H9 (cell line): ENCODE measurements around the gene U2AF1L4. TPM values are rescaled to one million over a fixed set of nuclear protein-coding genes. Genes with fewer than 3 reads are reported as not detected.

Source experiments
- DNase-seq: peaks from one replicate; pipeline ENCODE4 v3.0.0-alpha.2; 2017
- H2AFZ ChIP-seq: one replicate; pipeline ENCODE4 v1.6.1; 2013; ENCODE audit warnings: mild to moderate bottlenecking, low read length, control low read depth, moderate library complexity
- H2AK5ac ChIP-seq: 2 replicates; pipeline ENCODE4 v1.6.1; 2013; ENCODE audit warnings: low read length, control low read depth, mixed read lengths; ENCODE audit not compliant: insufficient read length
- H2BK120ac ChIP-seq: one replicate; pipeline ENCODE4 v1.6.1; 2013; ENCODE audit warnings: low read depth, mild to moderate bottlenecking, low read length, control low read depth, inconsistent platforms; ENCODE audit not compliant: poor library complexity, severe bottlenecking
- H2BK12ac ChIP-seq: 2 replicates; pipeline ENCODE4 v1.6.1; 2013; ENCODE audit warnings: low read length, control low read depth, mixed read lengths, low read depth; ENCODE audit not compliant: insufficient read length
- H2BK15ac ChIP-seq: 2 replicates; pipeline ENCODE4 v1.6.1; 2013; ENCODE audit warnings: low read depth, low read length, control low read depth
- H2BK20ac ChIP-seq: one replicate; pipeline ENCODE4 v1.6.1; 2013; ENCODE audit warnings: low read depth, mild to moderate bottlenecking, low read length, control low read depth, inconsistent platforms; ENCODE audit not compliant: poor library complexity, severe bottlenecking
- H2BK5ac ChIP-seq: 2 replicates; pipeline ENCODE4 v1.6.1; 2013; ENCODE audit warnings: low read length, control low read depth, mixed read lengths; ENCODE audit not compliant: insufficient read length
- H3K14ac ChIP-seq: 2 replicates; pipeline ENCODE4 v1.6.1; 2013; ENCODE audit warnings: low read length, control low read depth; ENCODE audit not compliant: insufficient read depth
- H3K18ac ChIP-seq: 2 replicates; pipeline ENCODE4 v1.6.1; 2013; ENCODE audit warnings: low read depth, mild to moderate bottlenecking, mixed read lengths, low read length, control low read depth; ENCODE audit not compliant: insufficient read length
- H3K23ac ChIP-seq: 2 replicates; pipeline ENCODE4 v1.6.1; 2013; ENCODE audit warnings: low read length, control low read depth, mixed read lengths, low read depth; ENCODE audit not compliant: insufficient read length
- H3K23me2 ChIP-seq: 2 replicates; pipeline ENCODE4 v1.6.1; 2013; ENCODE audit warnings: low read depth, mild to moderate bottlenecking, mixed read lengths, low read length, control low read depth; ENCODE audit not compliant: insufficient read length, poor library complexity, severe bottlenecking
- H3K27ac ChIP-seq: 2 replicates; pipeline ENCODE4 v1.5.1; 2013; ENCODE audit warnings: low read length, control low read depth, mixed read lengths, low read depth; ENCODE audit not compliant: insufficient read length
- H3K27me3 ChIP-seq: 2 replicates; pipeline ENCODE4 v1.6.1; 2013; ENCODE audit warnings: low read length, control low read depth, inconsistent platforms; ENCODE audit not compliant: insufficient read depth
- H3K4ac ChIP-seq: 2 replicates; pipeline ENCODE4 v1.6.1; 2013; ENCODE audit warnings: low read depth, mild to moderate bottlenecking, control low read depth, inconsistent platforms, low read length, moderate library complexity
- H3K4me1 ChIP-seq: 2 replicates; pipeline ENCODE4 v1.6.1; 2013; ENCODE audit warnings: low read length, control low read depth, inconsistent platforms; ENCODE audit not compliant: insufficient read depth
- H3K4me2 ChIP-seq: 2 replicates; pipeline ENCODE4 v1.6.1; 2013; ENCODE audit warnings: low read length, control low read depth, mixed read lengths; ENCODE audit not compliant: insufficient read length, insufficient read depth
- H3K56ac ChIP-seq: 2 replicates; pipeline ENCODE4 v1.6.1; 2013; ENCODE audit warnings: low read depth, mild to moderate bottlenecking, mixed read lengths, low read length, control low read depth; ENCODE audit not compliant: insufficient read length
- H3K79me1 ChIP-seq: 2 replicates; pipeline ENCODE4 v1.6.1; 2013; ENCODE audit warnings: low read depth, mild to moderate bottlenecking, moderate library complexity, low read length, control low read depth, inconsistent platforms; ENCODE audit not compliant: insufficient read depth, poor library complexity, severe bottlenecking
- H3K79me2 ChIP-seq: 2 replicates; pipeline ENCODE4 v1.6.1; 2013; ENCODE audit warnings: low read length, control low read depth, inconsistent platforms; ENCODE audit not compliant: insufficient read depth
- H3K9ac ChIP-seq: 2 replicates; pipeline ENCODE4 v1.6.1; 2013; ENCODE audit warnings: low read length, control low read depth, mixed read lengths; ENCODE audit not compliant: insufficient read length; ENCODE audit errors: extremely low read depth
- H3K9me3 ChIP-seq: one replicate; pipeline ENCODE4 v1.6.1; 2013; ENCODE audit warnings: low read depth, low read length, inconsistent platforms; ENCODE audit not compliant: control insufficient read depth
- H3T11ph ChIP-seq: one replicate; pipeline ENCODE4 v1.6.1; 2013; ENCODE audit warnings: mild to moderate bottlenecking, low read length, control low read depth, inconsistent platforms
- H4K20me1 ChIP-seq: one replicate; pipeline ENCODE4 v1.6.1; 2013; ENCODE audit not compliant: control insufficient read depth, insufficient read length, insufficient read depth
- H4K5ac ChIP-seq: 2 replicates; pipeline ENCODE4 v1.6.1; 2013; ENCODE audit warnings: low read depth, mild to moderate bottlenecking, mixed read lengths, low read length, control low read depth; ENCODE audit not compliant: insufficient read length
- H4K8ac ChIP-seq: replicated peaks from 2 replicates; pipeline ENCODE4 v1.6.1; 2013; ENCODE audit warnings: low read length, control low read depth, mixed read lengths, low read depth; ENCODE audit not compliant: insufficient read length
- H4K91ac ChIP-seq: 2 replicates; pipeline ENCODE4 v1.6.1; 2013; ENCODE audit warnings: low read depth, mild to moderate bottlenecking, moderate library complexity, mixed read lengths, low read length, control low read depth; ENCODE audit not compliant: insufficient read length
- H3K27ac Mint-ChIP-seq, 3 experiments: 2 replicates in 2 of 3; 3 replicates in 1 of 3; pipeline ENCODE4 v1.8.0; 2020 to 2021; ENCODE audit warnings: mixed read lengths in 3 of 3, mild to moderate bottlenecking in 1 of 3, moderate library complexity in 1 of 3
- H3K27me3 Mint-ChIP-seq: 2 replicates; pipeline ENCODE4 v1.8.0; 2021; ENCODE audit warnings: low read depth, mild to moderate bottlenecking, moderate library complexity, mixed read lengths
- H3K36me3 Mint-ChIP-seq, 3 experiments: 2 replicates in 2 of 3; 3 replicates in 1 of 3; pipeline ENCODE4 v1.8.0; 2020 to 2021; ENCODE audit warnings: low read depth in 3 of 3, mixed read lengths in 3 of 3; ENCODE audit not compliant: insufficient read depth in 1 of 3
- H3K4me1 Mint-ChIP-seq, 2 experiments: 2 replicates each; pipeline ENCODE4 v1.8.0; 2020; ENCODE audit warnings: mixed read lengths in 2 of 2
- H3K4me3 Mint-ChIP-seq, 2 experiments: 2 replicates in 1 of 2; 3 replicates in 1 of 2; pipeline ENCODE4 v1.8.0; 2020 to 2021; ENCODE audit warnings: mild to moderate bottlenecking in 2 of 2, mixed read lengths in 2 of 2, moderate library complexity in 1 of 2
- H3K9me3 Mint-ChIP-seq, 2 experiments: 2 replicates in 1 of 2; 3 replicates in 1 of 2; pipeline ENCODE4 v1.8.0; 2020; ENCODE audit warnings: mild to moderate bottlenecking in 2 of 2, mixed read lengths in 2 of 2, moderate library complexity in 1 of 2
- WGBS: extraction: QIAGEN DNeasy Blood & Tissue Kit; methylation state at CpG from one replicate; pipeline ENCODE4 v1.1.7; 2013; ENCODE audit warnings: missing lambda C conversion rate, low lambda C conversion rate, mixed read lengths; ENCODE audit not compliant: insufficient read length; ENCODE audit errors: extremely low coverage; 5-methylcytosine and 5-hydroxymethylcytosine counted together
- total RNA-seq: library from RNA; stranded (reverse); gene quantifications from 2 replicates; pipeline ENCODE4 v1.2.1, GENCODE V29; 2021
- TF ChIP-seq, protein P1 (sequence below): fragments of 200-600 bp; sonication (generic); conservative IDR thresholded peaks from 3 replicates; pipeline ENCODE4 v1.8.0; 2021; ENCODE audit warnings: antibody characterized with exemption, mild to moderate bottlenecking

Gene U2AF1L4
- total RNA-seq, 1 experiment from 2014 or later = 16.8 TPM

DNA sequence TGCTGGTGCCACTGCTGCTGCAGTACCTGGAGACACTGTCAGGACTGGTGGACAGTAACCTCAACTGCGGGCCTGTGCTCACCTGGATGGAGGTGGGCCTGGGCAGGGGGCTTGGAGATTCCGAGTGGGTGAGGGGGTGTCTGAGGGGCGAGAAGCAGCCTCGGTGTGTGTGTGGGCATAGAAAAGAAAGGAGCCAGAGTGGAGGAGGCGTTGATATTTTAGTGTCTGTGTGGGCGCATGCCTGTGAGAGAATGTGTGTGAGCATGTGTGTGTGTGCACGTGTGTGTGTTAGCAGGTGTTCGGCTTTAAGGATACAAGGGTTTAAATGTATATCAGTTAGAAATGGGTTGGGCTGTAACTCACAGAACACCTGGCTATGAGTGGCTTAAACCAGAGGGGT, 33.8 kb upstream of the U2AF1L4 start:
- Histone ChIP-seq H3T11ph (no peak overlapping the region), H2AFZ (no peak overlapping the region), H3K79me1 (no peaks in the 10 kb centered on the region), H3K4me2 (no peak overlapping the region), H2BK120ac (no peak overlapping the region), H3K4ac (no peak overlapping the region), H3K14ac (no peak overlapping the region), H4K20me1 (no peaks in the 10 kb centered on the region), H2BK15ac (no peak overlapping the region), H3K23me2 (peaks cover 5% of the 10 kb centered on the region), H2BK20ac (no peak overlapping the region), H3K18ac (no peak overlapping the region), H2BK5ac (no peak overlapping the region), H3K27me3 (no peaks in the 10 kb centered on the region), H3K9me3 (no peaks in the 10 kb centered on the region), H4K8ac (no peak overlapping the region), H3K23ac (no peak overlapping the region), H2AK5ac (no peak overlapping the region), H3K56ac (no peak overlapping the region), H4K91ac (no peak overlapping the region), H4K5ac (no peak overlapping the region), H3K79me2 (no peaks in the 10 kb centered on the region), H3K9ac (no peak overlapping the region), H3K27ac (no peak overlapping the region), H2BK12ac (no peak overlapping the region), H3K4me1 (peaks cover 5% of the 10 kb centered on the region; the same call in 1 of the 2 replicates)
- no peak overlapping the region for H3K4me3 Mint-ChIP-seq
- peaks cover 0 to 8% (median 2%) of the 10 kb centered on the region in 3 experiments; a peak in 2 of 7 replicates for H3K36me3 Mint-ChIP-seq
- peaks cover 41 to 50% of the 10 kb centered on the region in 2 experiments for H3K4me1 Mint-ChIP-seq
- H3K27ac Mint-ChIP-seq = no peak overlapping the region
- no peak for DNase-seq
- TF ChIP-seq, protein P1, sequence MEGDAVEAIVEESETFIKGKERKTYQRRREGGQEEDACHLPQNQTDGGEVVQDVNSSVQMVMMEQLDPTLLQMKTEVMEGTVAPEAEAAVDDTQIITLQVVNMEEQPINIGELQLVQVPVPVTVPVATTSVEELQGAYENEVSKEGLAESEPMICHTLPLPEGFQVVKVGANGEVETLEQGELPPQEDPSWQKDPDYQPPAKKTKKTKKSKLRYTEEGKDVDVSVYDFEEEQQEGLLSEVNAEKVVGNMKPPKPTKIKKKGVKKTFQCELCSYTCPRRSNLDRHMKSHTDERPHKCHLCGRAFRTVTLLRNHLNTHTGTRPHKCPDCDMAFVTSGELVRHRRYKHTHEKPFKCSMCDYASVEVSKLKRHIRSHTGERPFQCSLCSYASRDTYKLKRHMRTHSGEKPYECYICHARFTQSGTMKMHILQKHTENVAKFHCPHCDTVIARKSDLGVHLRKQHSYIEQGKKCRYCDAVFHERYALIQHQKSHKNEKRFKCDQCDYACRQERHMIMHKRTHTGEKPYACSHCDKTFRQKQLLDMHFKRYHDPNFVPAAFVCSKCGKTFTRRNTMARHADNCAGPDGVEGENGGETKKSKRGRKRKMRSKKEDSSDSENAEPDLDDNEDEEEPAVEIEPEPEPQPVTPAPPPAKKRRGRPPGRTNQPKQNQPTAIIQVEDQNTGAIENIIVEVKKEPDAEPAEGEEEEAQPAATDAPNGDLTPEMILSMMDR = no peak
- no peaks in the 10 kb centered on the region; a peak in 1 of 5 replicates for H3K9me3 Mint-ChIP-seq
- peaks cover 28% of the 10 kb centered on the region for H3K27me3 Mint-ChIP-seq
- no CpG with 5 or more reads among the region's 8 CpGs for WGBS
